ENCODE results near the gene PDE9A. TPM values are rescaled to one million over a fixed set of nuclear protein-coding genes. Genes with fewer than 3 reads are reported as not detected.

Gene PDE9A
- total and polyA plus RNA-seq, 2 experiments from 2014 or later: 26.5 to 31.1 TPM

- TF ChIP-seq JUNB (IDR thresholded peaks at IDR 0.05; ENCODE audit: unreplicated experiment): no peak
- TF ChIP-seq, protein P1, sequence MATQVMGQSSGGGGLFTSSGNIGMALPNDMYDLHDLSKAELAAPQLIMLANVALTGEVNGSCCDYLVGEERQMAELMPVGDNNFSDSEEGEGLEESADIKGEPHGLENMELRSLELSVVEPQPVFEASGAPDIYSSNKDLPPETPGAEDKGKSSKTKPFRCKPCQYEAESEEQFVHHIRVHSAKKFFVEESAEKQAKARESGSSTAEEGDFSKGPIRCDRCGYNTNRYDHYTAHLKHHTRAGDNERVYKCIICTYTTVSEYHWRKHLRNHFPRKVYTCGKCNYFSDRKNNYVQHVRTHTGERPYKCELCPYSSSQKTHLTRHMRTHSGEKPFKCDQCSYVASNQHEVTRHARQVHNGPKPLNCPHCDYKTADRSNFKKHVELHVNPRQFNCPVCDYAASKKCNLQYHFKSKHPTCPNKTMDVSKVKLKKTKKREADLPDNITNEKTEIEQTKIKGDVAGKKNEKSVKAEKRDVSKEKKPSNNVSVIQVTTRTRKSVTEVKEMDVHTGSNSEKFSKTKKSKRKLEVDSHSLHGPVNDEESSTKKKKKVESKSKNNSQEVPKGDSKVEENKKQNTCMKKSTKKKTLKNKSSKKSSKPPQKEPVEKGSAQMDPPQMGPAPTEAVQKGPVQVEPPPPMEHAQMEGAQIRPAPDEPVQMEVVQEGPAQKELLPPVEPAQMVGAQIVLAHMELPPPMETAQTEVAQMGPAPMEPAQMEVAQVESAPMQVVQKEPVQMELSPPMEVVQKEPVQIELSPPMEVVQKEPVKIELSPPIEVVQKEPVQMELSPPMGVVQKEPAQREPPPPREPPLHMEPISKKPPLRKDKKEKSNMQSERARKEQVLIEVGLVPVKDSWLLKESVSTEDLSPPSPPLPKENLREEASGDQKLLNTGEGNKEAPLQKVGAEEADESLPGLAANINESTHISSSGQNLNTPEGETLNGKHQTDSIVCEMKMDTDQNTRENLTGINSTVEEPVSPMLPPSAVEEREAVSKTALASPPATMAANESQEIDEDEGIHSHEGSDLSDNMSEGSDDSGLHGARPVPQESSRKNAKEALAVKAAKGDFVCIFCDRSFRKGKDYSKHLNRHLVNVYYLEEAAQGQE (IDR thresholded peaks at IDR 0.05; ENCODE audit: unreplicated experiment): no peak
- no peak for TF ChIP-seq CREB1 (CRISPR knock-in tag; IDR thresholded peaks at IDR 0.05; ENCODE audit: low read depth)
- no peak for TF ChIP-seq NANOG (IDR thresholded peaks at IDR 0.05; ENCODE audit: borderline replicate concordance)
- TF ChIP-seq ETS1 (IDR thresholded peaks at IDR 0.05): no peak
- TF ChIP-seq EZH2phosphoT487 (IDR thresholded peaks at IDR 0.05; ENCODE audit: unreplicated experiment): no peak
Measured at GRCh38 chr21:42733037-42733627, 79.7 kb downstream of the PDE9A start (continued).

DNA sequence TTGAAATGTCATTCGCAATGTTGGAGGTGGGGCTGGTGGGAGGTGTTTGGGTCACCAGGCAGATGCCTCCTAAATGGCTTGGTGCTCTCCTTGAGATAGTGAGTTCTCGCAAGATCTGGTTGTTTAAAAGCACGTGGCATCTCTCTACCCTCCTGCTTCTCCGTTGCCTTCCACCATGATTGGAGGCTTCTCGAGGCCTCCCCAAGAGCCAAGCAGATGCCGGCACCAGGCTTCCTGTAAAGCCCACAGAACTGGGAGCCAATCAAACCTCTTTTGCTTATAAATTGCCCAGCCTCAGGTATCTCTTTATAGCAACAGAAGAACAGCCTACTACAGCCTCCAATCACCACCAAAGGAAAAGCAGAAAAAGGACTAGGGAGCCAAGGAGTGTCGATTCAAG, 80.5 kb downstream of the PDE9A start:
- no peaks in the 10 kb centered on the region; the same call in 1 of the 2 replicates for H4K20me1 ChIP-seq (replicated peaks; ENCODE audit: insufficient read depth)
- H3F3A ChIP-seq (replicated peaks; ENCODE audit: low read depth): no peaks in the 10 kb centered on the region
- Mint-ChIP-seq H3K4me3 (no peak overlapping the region), H3K9me3 (no peaks in the 10 kb centered on the region), H3K36me3 (ENCODE audit: low read depth) (peaks cover 40% of the 10 kb centered on the region), H3K27me3 (ENCODE audit: insufficient read depth, low read depth, poor library complexity) (peaks cover 9% of the 10 kb centered on the region), H3K4me1 (peaks cover 20% of the 10 kb centered on the region), H3K27ac (peak overlapping the region; percentile 24)
- H2AFZ ChIP-seq: no peak overlapping the region
- H3K4me3 ChIP-seq: no peak overlapping the region
- H3K4me1 ChIP-seq (ENCODE audit: insufficient read depth): peaks cover 4% of the 10 kb centered on the region; the same call in 1 of the 2 replicates
- no peak overlapping the region for H3K4me2 ChIP-seq
- no peaks in the 10 kb centered on the region for H3K79me2 ChIP-seq (replicated peaks; ENCODE audit: insufficient read depth)
- H3K27me3 ChIP-seq (ENCODE audit: insufficient read depth): no peaks in the 10 kb centered on the region
- no peaks in the 10 kb centered on the region for H3K9me2 ChIP-seq (ENCODE audit: insufficient read depth)
- DNase-seq (ENCODE audit: low spot score): no peak
- peaks cover 6% of the 10 kb centered on the region; the same call in 1 of the 2 replicates for H3K36me3 ChIP-seq (ENCODE audit: insufficient read depth)
- H3K27ac ChIP-seq (ENCODE audit: low read depth): no peak overlapping the region
- ATAC-seq: no peak
- no peak for TF ChIP-seq ETS1 (IDR thresholded peaks at IDR 0.05)
- TF ChIP-seq STAT1 (IDR thresholded peaks at IDR 0.05; ENCODE audit: unreplicated experiment): no peak
- no peak for TF ChIP-seq CREB1 (CRISPR knock-in tag; IDR thresholded peaks at IDR 0.05; ENCODE audit: low read depth)
- no peak for TF ChIP-seq JUNB (IDR thresholded peaks at IDR 0.05; ENCODE audit: unreplicated experiment)
- TF ChIP-seq, protein P1 (IDR thresholded peaks at IDR 0.05; ENCODE audit: unreplicated experiment): no peak
- TF ChIP-seq POLR2AphosphoS5 (IDR thresholded peaks at IDR 0.05; ENCODE audit: low read depth): no peak
- no peak for TF ChIP-seq ZNF331 (CRISPR knock-in tag; IDR thresholded peaks at IDR 0.05; ENCODE audit: low read depth)
- no peak for TF ChIP-seq EZH2 (IDR thresholded peaks at IDR 0.05; ENCODE audit: low read depth, unreplicated experiment)
- TF ChIP-seq ZNF114 (CRISPR knock-in tag; IDR thresholded peaks at IDR 0.05): no peak
- no peak for TF ChIP-seq CTCF (conservative IDR thresholded peaks at IDR 0.05; ENCODE audit: low read depth in 2 of 2)
- TF ChIP-seq EZH2phosphoT487 (IDR thresholded peaks at IDR 0.05; ENCODE audit: unreplicated experiment): no peak
- no peak for TF ChIP-seq NANOG (IDR thresholded peaks at IDR 0.05; ENCODE audit: borderline replicate concordance)
